ENCODE data around the gene EEFSEC.

DNA sequence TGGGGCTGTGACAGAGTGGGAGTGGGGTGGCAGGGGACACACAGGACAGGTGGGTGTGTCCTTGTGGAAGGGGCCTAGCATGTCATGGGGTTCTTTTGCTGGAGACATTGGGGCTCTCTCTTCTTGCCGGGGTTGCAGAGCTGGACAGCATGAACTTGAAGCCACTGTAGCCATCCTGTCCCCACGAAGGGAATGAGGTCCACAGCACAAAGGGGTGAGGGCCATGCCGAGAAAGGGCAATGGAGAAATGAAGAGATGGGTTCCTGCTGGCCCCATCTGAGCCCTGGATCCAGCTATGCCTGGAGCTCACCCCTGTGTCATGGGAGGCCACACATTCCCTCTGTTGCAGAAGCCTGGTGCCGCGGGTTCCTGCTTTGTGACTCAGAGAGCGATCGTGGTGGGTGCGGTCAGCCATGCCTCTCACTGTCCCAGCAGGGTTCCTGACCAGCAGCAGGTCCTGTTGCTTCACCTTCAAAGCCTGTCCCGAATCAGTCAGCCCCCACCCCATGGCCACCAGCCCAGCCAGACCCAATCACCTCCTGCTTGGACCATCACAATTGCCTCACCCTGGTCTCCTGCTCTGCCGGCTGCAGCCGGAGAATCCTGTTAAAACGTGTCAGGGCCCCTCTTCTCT, 263.4 kb downstream of the EEFSEC start:
- TF ChIP-seq POLR2A (IDR thresholded peaks at IDR 0.05), result no peak
- TF ChIP-seq, protein P1, sequence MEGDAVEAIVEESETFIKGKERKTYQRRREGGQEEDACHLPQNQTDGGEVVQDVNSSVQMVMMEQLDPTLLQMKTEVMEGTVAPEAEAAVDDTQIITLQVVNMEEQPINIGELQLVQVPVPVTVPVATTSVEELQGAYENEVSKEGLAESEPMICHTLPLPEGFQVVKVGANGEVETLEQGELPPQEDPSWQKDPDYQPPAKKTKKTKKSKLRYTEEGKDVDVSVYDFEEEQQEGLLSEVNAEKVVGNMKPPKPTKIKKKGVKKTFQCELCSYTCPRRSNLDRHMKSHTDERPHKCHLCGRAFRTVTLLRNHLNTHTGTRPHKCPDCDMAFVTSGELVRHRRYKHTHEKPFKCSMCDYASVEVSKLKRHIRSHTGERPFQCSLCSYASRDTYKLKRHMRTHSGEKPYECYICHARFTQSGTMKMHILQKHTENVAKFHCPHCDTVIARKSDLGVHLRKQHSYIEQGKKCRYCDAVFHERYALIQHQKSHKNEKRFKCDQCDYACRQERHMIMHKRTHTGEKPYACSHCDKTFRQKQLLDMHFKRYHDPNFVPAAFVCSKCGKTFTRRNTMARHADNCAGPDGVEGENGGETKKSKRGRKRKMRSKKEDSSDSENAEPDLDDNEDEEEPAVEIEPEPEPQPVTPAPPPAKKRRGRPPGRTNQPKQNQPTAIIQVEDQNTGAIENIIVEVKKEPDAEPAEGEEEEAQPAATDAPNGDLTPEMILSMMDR (IDR thresholded peaks at IDR 0.05), result no peak
- TF ChIP-seq POLR2AphosphoS5 (IDR thresholded peaks at IDR 0.05), result no peak
